Medulla oblongata (tissue), 1 donor: ENCODE measurements around the gene MBNL1.
"Not testable (repeated sequence)": the region's sequence is repeated elsewhere in the genome, so short reads cannot be mapped to it uniquely, and the experiment has no call there.

Experiments
- DNase-seq: peaks from one replicate; pipeline ENCODE4 v3.0.0-alpha.2; 2015; ENCODE audit errors: extremely low spot score

Gene MBNL1

GRCh38 chr3:152319831-152320617, 51.3 kb downstream of the MBNL1 start:
- DNase-seq, result no peak

- DNase-seq, result no peak
Measured at GRCh38 chr3:152321200-152321954, 52.6 kb downstream of the MBNL1 start.

- DNase-seq, result no peak
Measured at GRCh38 chr3:152321955-152322377, 53.2 kb downstream of the MBNL1 start.

- DNase-seq, result no peak
Measured at GRCh38 chr3:152322756-152323155, 54.0 kb downstream of the MBNL1 start.

GRCh38 chr3:152323834-152324233, 55.1 kb downstream of the MBNL1 start:
- DNase-seq, result no peak

- DNase-seq, result no peak
Measured at GRCh38 chr3:152325136-152325535, 56.4 kb downstream of the MBNL1 start.

GRCh38 chr3:152327203-152327602, 58.5 kb downstream of the MBNL1 start:
- DNase-seq, result no peak

GRCh38 chr3:152328841-152329240, 60.1 kb downstream of the MBNL1 start:
- DNase-seq, result no peak

GRCh38 chr3:152330559-152330958, 61.8 kb downstream of the MBNL1 start:
- no peak for DNase-seq

GRCh38 chr3:152331018-152331541, 62.4 kb downstream of the MBNL1 start:
- DNase-seq, result no peak

- DNase-seq, result no peak
Measured at GRCh38 chr3:152331998-152332397, 63.3 kb downstream of the MBNL1 start.

- no peak for DNase-seq
Measured at GRCh38 chr3:152333928-152334327, 65.2 kb downstream of the MBNL1 start.

GRCh38 chr3:152334761-152335160, 66.0 kb downstream of the MBNL1 start:
- DNase-seq, result no peak

GRCh38 chr3:152335273-152335672, 66.5 kb downstream of the MBNL1 start:
- no peak for DNase-seq

- not testable (repeated sequence) for DNase-seq
Measured at GRCh38 chr3:152337337-152337736, 68.6 kb downstream of the MBNL1 start.

- DNase-seq, result no peak
Measured at GRCh38 chr3:152338159-152338720, 69.5 kb downstream of the MBNL1 start.

GRCh38 chr3:152339881-152340505, 71.3 kb downstream of the MBNL1 start:
- DNase-seq, result no peak

GRCh38 chr3:152345233-152345632, 76.5 kb downstream of the MBNL1 start:
- no peak for DNase-seq

- no peak for DNase-seq
Measured at GRCh38 chr3:152346058-152346457, 77.3 kb downstream of the MBNL1 start.

- DNase-seq, result no peak
Measured at GRCh38 chr3:152346740-152347139, 78.0 kb downstream of the MBNL1 start.

GRCh38 chr3:152348436-152349177, 79.9 kb downstream of the MBNL1 start:
- DNase-seq, result no peak
